Tibial nerve (tissue), 4 donors: Measurements from ENCODE around the gene GINS2.

Experiments
- EP300 ChIP-seq, 2 donors: sonication (generic); formaldehyde crosslinking; IDR thresholded peaks; one replicate each; pipeline ENCODE4 v1.6.1; 2017; ENCODE audit warnings: antibody characterized with exemption in 2 of 2, mild to moderate bottlenecking in 1 of 2
- POLR2A ChIP-seq, 2 donors: fragments of 450-650 bp; IDR thresholded peaks; one replicate each; pipeline ENCODE4 v1.6.1; 2017; ENCODE audit warnings: antibody characterized with exemption in 2 of 2, mild to moderate bottlenecking in 2 of 2, moderate library complexity in 2 of 2
- TF ChIP-seq, protein P1 (sequence below), 5 experiments: fragments of 200-600 bp in 3 of 5; fragments of 450-650 bp in 2 of 5; sonication (generic) in 3 of 5; IDR thresholded peaks; one replicate each; pipeline ENCODE4 v1.5.1; 2016 to 2019; ENCODE audit warnings: antibody characterized with exemption in 5 of 5, mild to moderate bottlenecking in 3 of 5, moderate library complexity in 2 of 5

DNA sequence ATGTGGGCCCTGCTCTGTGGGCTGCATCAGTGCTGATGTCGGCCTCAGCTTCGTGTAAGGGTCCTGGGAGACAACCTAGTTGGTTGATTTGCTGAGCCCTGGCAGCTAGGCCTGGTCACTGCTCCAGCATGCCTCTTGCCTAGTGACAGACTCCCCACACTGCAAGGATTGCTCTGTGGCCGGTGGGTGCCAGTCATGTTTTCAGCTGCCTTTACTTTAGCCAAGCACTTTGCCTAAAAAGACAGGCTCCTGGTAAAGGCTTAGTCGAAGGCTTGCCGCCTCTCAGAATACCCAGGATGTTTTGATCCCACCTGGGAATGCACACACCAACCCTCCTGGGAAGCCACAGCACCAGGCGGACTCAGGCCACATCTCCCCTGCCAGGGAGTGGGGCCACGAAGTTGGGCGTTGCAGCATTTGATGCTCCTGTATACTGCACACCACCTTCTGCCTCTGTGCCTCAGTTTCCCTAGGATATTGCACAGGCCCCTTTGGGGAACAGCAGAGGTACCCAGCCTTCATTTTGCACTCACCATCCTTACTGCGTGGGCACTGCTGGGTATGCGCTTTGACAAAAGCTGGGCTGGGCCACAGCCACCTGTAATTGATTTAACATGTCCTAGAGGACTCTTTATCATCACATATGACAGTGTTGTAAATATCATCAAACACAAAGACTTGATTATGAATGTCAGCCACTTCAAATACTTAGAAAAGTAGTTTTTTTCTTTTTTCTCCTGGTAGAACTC, 19.9 kb downstream of the GINS2 start:
- TF ChIP-seq POLR2A (IDR thresholded peaks at IDR 0.05), result no peak
- TF ChIP-seq, protein P1, sequence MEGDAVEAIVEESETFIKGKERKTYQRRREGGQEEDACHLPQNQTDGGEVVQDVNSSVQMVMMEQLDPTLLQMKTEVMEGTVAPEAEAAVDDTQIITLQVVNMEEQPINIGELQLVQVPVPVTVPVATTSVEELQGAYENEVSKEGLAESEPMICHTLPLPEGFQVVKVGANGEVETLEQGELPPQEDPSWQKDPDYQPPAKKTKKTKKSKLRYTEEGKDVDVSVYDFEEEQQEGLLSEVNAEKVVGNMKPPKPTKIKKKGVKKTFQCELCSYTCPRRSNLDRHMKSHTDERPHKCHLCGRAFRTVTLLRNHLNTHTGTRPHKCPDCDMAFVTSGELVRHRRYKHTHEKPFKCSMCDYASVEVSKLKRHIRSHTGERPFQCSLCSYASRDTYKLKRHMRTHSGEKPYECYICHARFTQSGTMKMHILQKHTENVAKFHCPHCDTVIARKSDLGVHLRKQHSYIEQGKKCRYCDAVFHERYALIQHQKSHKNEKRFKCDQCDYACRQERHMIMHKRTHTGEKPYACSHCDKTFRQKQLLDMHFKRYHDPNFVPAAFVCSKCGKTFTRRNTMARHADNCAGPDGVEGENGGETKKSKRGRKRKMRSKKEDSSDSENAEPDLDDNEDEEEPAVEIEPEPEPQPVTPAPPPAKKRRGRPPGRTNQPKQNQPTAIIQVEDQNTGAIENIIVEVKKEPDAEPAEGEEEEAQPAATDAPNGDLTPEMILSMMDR (IDR thresholded peaks at IDR 0.05), result no peak
- no peak for TF ChIP-seq EP300 (IDR thresholded peaks at IDR 0.05)
